ELR (cell line): ENCODE measurements around the gene PHF21A.
"Not testable (repeated sequence)": the region's sequence is repeated elsewhere in the genome, so short reads cannot be mapped to it uniquely, and the experiment has no call there.

Experiments used
- DNase-seq: peaks from one replicate; pipeline ENCODE4 v3.0.0-alpha.2; 2015; ENCODE audit warnings: low read depth

The PHF21A gene

GRCh38 chr11:45983471-45983845, 137.8 kb downstream of the PHF21A start:
- no peak for DNase-seq

- peak; percentile 79 for DNase-seq
Measured at GRCh38 chr11:45982656-45983470, 138.4 kb downstream of the PHF21A start.

- not testable (repeated sequence) for DNase-seq
Measured at GRCh38 chr11:45981826-45982225, 139.4 kb downstream of the PHF21A start.

- DNase-seq, result no peak
Measured at GRCh38 chr11:45974806-45975205, 146.4 kb downstream of the PHF21A start.

- DNase-seq, result no peak
Measured at GRCh38 chr11:45973601-45974000, 147.7 kb downstream of the PHF21A start.

- no peak for DNase-seq
Measured at GRCh38 chr11:45968901-45969300, 152.4 kb downstream of the PHF21A start.

- DNase-seq, result no peak
Measured at GRCh38 chr11:45967506-45967905, 153.7 kb downstream of the PHF21A start.

- DNase-seq, result peak; percentile 80
Measured at GRCh38 chr11:45964911-45965389, 156.3 kb downstream of the PHF21A start.

- no peak for DNase-seq
Measured at GRCh38 chr11:45961751-45962240, 159.5 kb downstream of the PHF21A start.

GRCh38 chr11:45960387-45961095, 160.7 kb downstream of the PHF21A start:
- DNase-seq, result no peak

GRCh38 chr11:45959851-45960250, 161.4 kb downstream of the PHF21A start:
- no peak for DNase-seq

GRCh38 chr11:45949992-45950407, 171.3 kb downstream of the PHF21A start:
- DNase-seq, result no peak

GRCh38 chr11:45948356-45948755, 172.9 kb downstream of the PHF21A start:
- no peak for DNase-seq

GRCh38 chr11:45947885-45948284, 173.4 kb downstream of the PHF21A start:
- no peak for DNase-seq

GRCh38 chr11:45945397-45945999, 175.8 kb downstream of the PHF21A start:
- DNase-seq, result no peak

- DNase-seq, result no peak
Measured at GRCh38 chr11:45942381-45942780, 178.9 kb downstream of the PHF21A start.

GRCh38 chr11:45941285-45941684, 180.0 kb downstream of the PHF21A start:
- no peak for DNase-seq

- DNase-seq, result no peak
Measured at GRCh38 chr11:45939836-45940235, 181.4 kb downstream of the PHF21A start.

GRCh38 chr11:45937916-45938315, 183.3 kb downstream of the PHF21A start:
- no peak for DNase-seq

- no peak for DNase-seq
Measured at GRCh38 chr11:45936511-45937054, 184.7 kb downstream of the PHF21A start.

GRCh38 chr11:45935349-45936064, 185.7 kb downstream of the PHF21A start:
- no peak for DNase-seq
